A673 (cell line): Measurements from ENCODE around the gene ACOT4. TPM values are rescaled to one million over a fixed set of nuclear protein-coding genes. Genes with fewer than 3 reads are reported as not detected.
A peak's percentile ranks its signal among the peaks of the same experiment; 100 is the strongest.

Experiments
- BruUV-seq: library from RNA; stranded (reverse); fragments of 400-500 nt; replicated peaks from 2 replicates; lab custom pipeline; 2021; lab: Mats Ljungman, UMichigan
- CTCF ChIA-PET: fragments of 300-600 bp; sonication (Branson Sonifier 250); formaldehyde crosslinking; loops from one replicate; lab custom pipeline; 2022; ENCODE audit warnings: antibody characterized with exemption; lab: Charles Lee
- POLR2A ChIA-PET: fragments of 300-600 bp; sonication (Branson Sonifier 250); formaldehyde crosslinking; loops from one replicate; lab custom pipeline; 2022; ENCODE audit warnings: antibody characterized with exemption; ENCODE audit not compliant: low non-redundant PET; lab: Charles Lee
- DNase-seq: peaks from one replicate; pipeline ENCODE4 v3.0.0-alpha.2; 2015; ENCODE audit warnings: low spot score
- H3K27ac ChIP-seq: fragments of 200-600 bp; sonication (generic); 2 replicates; pipeline ENCODE4 v1.5.1; 2016; ENCODE audit warnings: mixed run types, low read depth, mild to moderate bottlenecking, mixed read lengths, antibody characterized with exemption, low read length; ENCODE audit not compliant: poor library complexity, severe bottlenecking
- H3K27me3 ChIP-seq: fragments of 200-600 bp; sonication (generic); replicated peaks from 2 replicates; pipeline ENCODE4 v1.6.1; 2017; ENCODE audit warnings: mixed run types, low read depth, mild to moderate bottlenecking, mixed read lengths, antibody characterized with exemption, low read length; ENCODE audit not compliant: insufficient read depth, poor library complexity
- H3K36me3 ChIP-seq: fragments of 200-600 bp; sonication (generic); 2 replicates; pipeline ENCODE4 v1.6.1; 2016; ENCODE audit warnings: mixed run types, mild to moderate bottlenecking, mixed read lengths, antibody characterized with exemption, low read length; ENCODE audit not compliant: insufficient read depth, poor library complexity, severe bottlenecking
- H3K4me1 ChIP-seq: fragments of 200-600 bp; sonication (generic); 2 replicates; pipeline ENCODE4 v1.6.1; 2017; ENCODE audit warnings: mixed run types, mild to moderate bottlenecking, mixed read lengths, antibody characterized with exemption, low read length; ENCODE audit not compliant: insufficient read depth, poor library complexity, severe bottlenecking
- H3K4me3 ChIP-seq: fragments of 200-600 bp; sonication (generic); 2 replicates; pipeline ENCODE4 v1.5.1; 2016; ENCODE audit warnings: low read depth, mixed run types, mild to moderate bottlenecking, mixed read lengths, low read length; ENCODE audit not compliant: poor library complexity, severe bottlenecking
- H3K9me3 ChIP-seq: fragments of 200-600 bp; sonication (generic); 2 replicates; pipeline ENCODE4 v1.6.1; 2016; ENCODE audit warnings: mixed run types, low read depth, mild to moderate bottlenecking, mixed read lengths, antibody characterized with exemption, low read length; ENCODE audit not compliant: poor library complexity, severe bottlenecking
- CTCF ChIP-seq: fragments of 300-800, 200-600 bp; sonication (generic); conservative IDR thresholded peaks from 2 replicates; pipeline ENCODE4 v1.5.1; 2017; ENCODE audit warnings: low read depth, mild to moderate bottlenecking, antibody characterized with exemption, low read length, moderate library complexity, mixed read lengths
- EZH2 ChIP-seq: fragments of 200-600 bp; sonication (generic); IDR thresholded peaks from 2 replicates; pipeline ENCODE4 v1.6.1; 2017; ENCODE audit warnings: borderline replicate concordance, low read depth, mild to moderate bottlenecking, mixed read lengths, antibody characterized with exemption, low read length; ENCODE audit not compliant: poor library complexity, severe bottlenecking
- intact Hi-C: fragments of 100-400 bp; cut with micrococcal nuclease; formaldehyde crosslinking; loops from one replicate; pipeline ENCODE4 v1.10.0; 2022; ENCODE audit not compliant: unreplicated experiment
- total RNA-seq: library from RNA; stranded (reverse); gene quantifications from 2 replicates; pipeline ENCODE4 v1.2.3, GENCODE V29; 2021

Gene ACOT4
- total RNA-seq, 1 experiment from 2014 or later: 0.28 TPM

GRCh38 chr14:73645248-73645610 is 53.6 kb downstream of the ACOT4 start:
- Histone ChIP-seq H3K4me3 (peak overlapping the region; percentile 83), H3K27me3 (no peaks in the 10 kb centered on the region), H3K27ac (peak overlapping the region; percentile 74), H3K4me1 (no peaks in the 10 kb centered on the region), H3K36me3 (no peaks in the 10 kb centered on the region), H3K9me3 (no peaks in the 10 kb centered on the region)
- TSS peak; percentile 74 for BruUV-seq
- ChIA-PET CTCF (no interaction called here), POLR2A (no interaction called here)
- intact Hi-C loops: no loop called here
- no peak for TF ChIP-seq EZH2
- no peak for TF ChIP-seq CTCF
- DNase-seq: no peak

Other genes with a start within 250 kb of the ACOT4 start
- 46.3 and 59.8 TPM in 2 replicates for gene NUMB, start 133.3 kb upstream of the ACOT4 start, total RNA-seq
- gene RIOX1, start 100.9 kb upstream of the ACOT4 start, total RNA-seq: 27.8 and 29.3 TPM in 2 replicates
- 8.6 and 10.6 TPM in 2 replicates for gene ACOT1, start 54.7 kb upstream of the ACOT4 start, total RNA-seq
- not detected in 2 replicates for gene HEATR4, start 32.9 kb upstream of the ACOT4 start, total RNA-seq
- 34.2 and 47.7 TPM in 2 replicates for gene ACOT2, start 22.7 kb upstream of the ACOT4 start, total RNA-seq
- not detected in 2 replicates for gene ACOT6, start 20.6 kb downstream of the ACOT4 start, total RNA-seq
- 25.5 and 28.1 TPM in 2 replicates for gene DNAL1, start 53.1 kb downstream of the ACOT4 start, total RNA-seq
- gene PNMA1, start 122.5 kb downstream of the ACOT4 start, total RNA-seq: 48.8 and 51.4 TPM in 2 replicates